Fibroblast of lung (primary cell): ENCODE measurements around the gene DCAF8. TPM values are rescaled to one million over a fixed set of nuclear protein-coding genes. Genes with fewer than 3 reads are reported as not detected.

Experiments
- DNase-seq, 2 donors: peaks; one replicate each; pipeline versions ENCODE4 v3.0.0 to v3.0.0-alpha.2; 2010; ENCODE audit warnings: low read depth in 2 of 2
- H2AFZ ChIP-seq: 2 replicates; pipeline ENCODE4 v1.5.1; 2012; ENCODE audit warnings: low read length, control low read depth, inconsistent platforms
- H3K27ac ChIP-seq: 2 replicates; pipeline ENCODE4 v1.5.1; 2011; ENCODE audit warnings: low read length, control low read depth; ENCODE audit not compliant: insufficient read depth
- H3K27me3 ChIP-seq: 2 replicates; pipeline ENCODE4 v1.5.1; 2011; ENCODE audit warnings: mild to moderate bottlenecking, low read length; ENCODE audit not compliant: control insufficient read depth, insufficient read depth
- H3K36me3 ChIP-seq: 2 replicates; pipeline ENCODE4 v1.5.1; 2011; ENCODE audit warnings: low read length; ENCODE audit not compliant: control insufficient read depth, insufficient read depth
- H3K4me1 ChIP-seq: 2 replicates; pipeline ENCODE4 v1.5.1; 2011; ENCODE audit warnings: low read length; ENCODE audit not compliant: control insufficient read depth, insufficient read depth; ENCODE audit errors: extremely low read depth
- H3K4me2 ChIP-seq: 2 replicates; pipeline ENCODE4 v1.5.1; 2011; ENCODE audit warnings: low read length, control low read depth; ENCODE audit not compliant: insufficient read depth; ENCODE audit errors: extremely low read depth
- H3K4me3 ChIP-seq, 4 experiments: fragments of 200-600 bp in 1 of 4; sonication (generic) in 1 of 4; replicated peaks in 1 of 4; 2 replicates each; pipeline ENCODE4 v1.5.1; 2011 to 2016; ENCODE audit warnings: low read length in 4 of 4, low read depth in 3 of 4, mild to moderate bottlenecking in 3 of 4, control low read depth in 2 of 4, inconsistent platforms in 1 of 4, mixed read lengths in 1 of 4; ENCODE audit not compliant: insufficient read depth in 1 of 4; ENCODE audit errors: control extremely low read depth in 1 of 4
- H3K79me2 ChIP-seq: 2 replicates; pipeline ENCODE4 v1.5.1; 2012; ENCODE audit warnings: mild to moderate bottlenecking, low read length, inconsistent platforms; ENCODE audit not compliant: control insufficient read depth, insufficient read depth
- H3K9ac ChIP-seq: 2 replicates; pipeline ENCODE4 v1.5.1; 2011; ENCODE audit warnings: mild to moderate bottlenecking, low read length, control low read depth; ENCODE audit not compliant: insufficient read depth
- H3K9me3 ChIP-seq: 2 replicates; pipeline ENCODE4 v1.5.1; 2012; ENCODE audit warnings: low read depth, low read length; ENCODE audit not compliant: control insufficient read depth, insufficient read depth
- H4K20me1 ChIP-seq: 2 replicates; pipeline ENCODE4 v1.5.1; 2011; ENCODE audit warnings: low read length; ENCODE audit not compliant: control insufficient read depth, insufficient read depth; ENCODE audit errors: extremely low read depth
- CTCF ChIP-seq, 2 donors: IDR thresholded peaks in 1 of 2; conservative IDR thresholded peaks in 1 of 2; 1 replicate in 1 of 2; 2 replicates in 1 of 2; pipeline ENCODE4 v1.5.1; 2011 to 2012; ENCODE audit warnings: low read length in 2 of 2, control low read depth in 1 of 2, inconsistent platforms in 1 of 2, low read depth in 1 of 2, mild to moderate bottlenecking in 1 of 2
- EZH2 ChIP-seq: IDR thresholded peaks from 2 replicates; pipeline ENCODE4 v1.5.1; 2012; ENCODE audit warnings: low read length, control low read depth, mild to moderate bottlenecking; ENCODE audit errors: missing control alignments
- polyA plus RNA-seq, 2 donors: library from polyadenylated mRNA; depleted of rRNA in 1 of 2; stranded (reverse) in 1 of 2; unstranded in 1 of 2; fragments of >200 nt; gene quantifications; 2 replicates each; pipeline ENCODE4 v1.2.1, GENCODE V29; 2011 to 2012; ENCODE audit warnings: missing spikeins in 1 of 2
- total RNA-seq: library from RNA; depleted of rRNA; stranded (reverse); fragments of >200 nt; gene quantifications from 2 replicates; pipeline ENCODE4 v1.2.1, GENCODE V29; 2014

DCAF8 gene
- total and polyA plus RNA-seq, 2 donors (not counting 1 experiment from before 2014, with no cell fraction given): 72.6 to 89.8 TPM

GRCh38 chr1:160284220-160284781 lies 22.0 kb upstream of the DCAF8 start:
- Histone ChIP-seq H3K4me2 (peak overlapping the region; percentile 87), H3K27me3 (no peaks in the 10 kb centered on the region), H3K79me2 (peaks cover 17% of the 10 kb centered on the region), H3K9ac (peak overlapping the region; percentile 89), H2AFZ (peak overlapping the region; percentile 7), H3K27ac (peak overlapping the region; percentile 92), H3K9me3 (no peaks in the 10 kb centered on the region), H3K4me3 (peak overlapping the region; percentile 81 to 97 (median 97)), H3K36me3 (peaks cover 14% of the 10 kb centered on the region), H4K20me1 (no peaks in the 10 kb centered on the region), H3K4me1 (peaks cover 9% of the 10 kb centered on the region)
- peak; percentile 71 to 92 for DNase-seq
- TF ChIP-seq CTCF (conservative IDR thresholded peaks at IDR 0.05 in 1 of 2, IDR thresholded peaks at IDR 0.05 in 1 of 2; ENCODE audit: low read depth in 1 of 2, low read length in 2 of 2) (no peak), EZH2 (no peak)

- Histone ChIP-seq H3K36me3 (peaks cover 19% of the 10 kb centered on the region), H3K79me2 (peaks cover 17% of the 10 kb centered on the region), H3K27ac (peak overlapping the region; percentile 92)
Measured at GRCh38 chr1:160282807-160283206, 20.5 kb upstream of the DCAF8 start.

GRCh38 chr1:160277987-160278386 lies 15.6 kb upstream of the DCAF8 start:
- Histone ChIP-seq H4K20me1 (no peaks in the 10 kb centered on the region), H3K4me1 (peaks cover under 1% of the 10 kb centered on the region), H3K27ac (no peak overlapping the region), H3K27me3 (no peaks in the 10 kb centered on the region), H3K4me2 (no peak overlapping the region), H3K79me2 (peaks cover 4% of the 10 kb centered on the region), H3K36me3 (peaks cover 26% of the 10 kb centered on the region), H3K4me3 (no peak overlapping the region), H3K9me3 (no peaks in the 10 kb centered on the region), H2AFZ (no peak overlapping the region), H3K9ac (no peak overlapping the region)
- no peak for DNase-seq
- TF ChIP-seq CTCF (conservative IDR thresholded peaks at IDR 0.05 in 1 of 2, IDR thresholded peaks at IDR 0.05 in 1 of 2; ENCODE audit: low read depth in 1 of 2, low read length in 2 of 2) (no peak), EZH2 (no peak)

More at GRCh38 chr1:160282807-160283206, 20.5 kb upstream of the DCAF8 start:
- Histone ChIP-seq H3K4me3 (no peak overlapping the region), H4K20me1 (no peaks in the 10 kb centered on the region), H3K4me1 (peaks cover 9% of the 10 kb centered on the region), H3K4me2 (no peak overlapping the region), H3K9ac (no peak overlapping the region), H3K9me3 (no peaks in the 10 kb centered on the region), H3K27me3 (no peaks in the 10 kb centered on the region), H2AFZ (no peak overlapping the region)
- TF ChIP-seq CTCF (conservative IDR thresholded peaks at IDR 0.05 in 1 of 2, IDR thresholded peaks at IDR 0.05 in 1 of 2; ENCODE audit: low read depth in 1 of 2, low read length in 2 of 2) (no peak), EZH2 (no peak)
- no peak for DNase-seq
